SU-DHL-6 (cell line): Measurements from ENCODE around the gene FARS2.

ENCODE experiments used
- H2AFZ ChIP-seq: fragments of 200-600 bp; sonication (generic); 2 replicates; pipeline ENCODE4 v1.6.1; 2014; ENCODE audit warnings: low read depth, mild to moderate bottlenecking, moderate library complexity, mixed read lengths, antibody characterized with exemption, low read length; ENCODE audit not compliant: severe bottlenecking
- H3F3A ChIP-seq: fragments of 200-600 bp; shearing (Covaris generic); 2 replicates; pipeline ENCODE4 v1.6.0; 2016; ENCODE audit warnings: antibody characterized with exemption, mild to moderate bottlenecking; ENCODE audit not compliant: insufficient read depth
- H3K27ac ChIP-seq: fragments of 200-600 bp; sonication (generic); 2 replicates; pipeline ENCODE4 v1.5.1; 2016; ENCODE audit warnings: low read depth, mild to moderate bottlenecking, low read length, moderate library complexity, mixed read lengths
- H3K27me3 ChIP-seq: fragments of 200-600 bp; sonication (generic), shearing (Covaris generic); 2 replicates; pipeline ENCODE4 v1.6.0; 2014; ENCODE audit warnings: mild to moderate bottlenecking, low read length
- H3K36me3 ChIP-seq: fragments of 200-600 bp; sonication (generic); 2 replicates; pipeline ENCODE4 v1.6.1; 2014; ENCODE audit warnings: mild to moderate bottlenecking, low read length, mixed read lengths
- H3K4me2 ChIP-seq: fragments of 300-600, 200-600 bp; shearing (Covaris generic), sonication (generic); 2 replicates; pipeline ENCODE4 v1.6.0; 2014; ENCODE audit warnings: low read length, low read depth, mild to moderate bottlenecking; ENCODE audit not compliant: poor library complexity, severe bottlenecking
- H3K4me3 ChIP-seq: fragments of 200-600 bp; sonication (generic); 2 replicates; pipeline ENCODE4 v1.5.1; 2014; ENCODE audit warnings: antibody characterized with exemption, low read length, mild to moderate bottlenecking, mixed read lengths; ENCODE audit not compliant: insufficient read depth, poor library complexity, severe bottlenecking
- H3K79me2 ChIP-seq: fragments of 200-600 bp; sonication (generic); 2 replicates; pipeline ENCODE4 v1.6.1; 2014; ENCODE audit warnings: mild to moderate bottlenecking, low read length, moderate library complexity; ENCODE audit not compliant: insufficient read depth
- H3K9ac ChIP-seq: fragments of 200-600 bp; sonication (generic); 2 replicates; pipeline ENCODE4 v1.7.0; 2014; ENCODE audit warnings: mild to moderate bottlenecking, low read length
- H3K9me2 ChIP-seq: fragments of 200-600 bp; sonication (generic); replicated peaks from 2 replicates; pipeline ENCODE4 v1.6.1; 2014; ENCODE audit warnings: low read length; ENCODE audit not compliant: insufficient read depth
- H3K9me3 ChIP-seq: fragments of 200-600 bp; sonication (generic); 2 replicates; pipeline ENCODE4 v1.6.1; 2014; ENCODE audit warnings: low read length, mixed read lengths; ENCODE audit not compliant: insufficient read depth
- H4K20me1 ChIP-seq: fragments of 200-600 bp; sonication (generic); 2 replicates; pipeline ENCODE4 v1.6.1; 2014; ENCODE audit warnings: low read depth, mild to moderate bottlenecking, antibody characterized with exemption, low read length, moderate library complexity, mixed read lengths
- CTCF ChIP-seq: fragments of 200-600 bp; sonication (generic); IDR thresholded peaks from one replicate; pipeline ENCODE4 v1.5.1; 2017; ENCODE audit warnings: antibody characterized with exemption, mild to moderate bottlenecking, low read length, moderate library complexity; ENCODE audit not compliant: insufficient read depth, poor library complexity, severe bottlenecking
- EZH2phosphoT487 ChIP-seq: fragments of 200-600 bp; sonication (generic), shearing (Covaris generic); conservative IDR thresholded peaks from 2 replicates; pipeline ENCODE4 v1.6.1; 2018; ENCODE audit warnings: mild to moderate bottlenecking, antibody characterized with exemption, low read length, moderate library complexity, mixed read lengths

Gene FARS2

GRCh38 chr6:5506149-5506548 is 244.8 kb downstream of the FARS2 start:
- no peaks in the 10 kb centered on the region for H3K9me3 ChIP-seq
- H3K27me3 ChIP-seq, result no peaks in the 10 kb centered on the region
- 0 out of 2 replicates have a peak overlapping the region, but pooled peaks have one; percentile 50 for H3K27ac ChIP-seq
- H3K79me2 ChIP-seq, result no peaks in the 10 kb centered on the region
- H3K4me2 ChIP-seq, result no peak overlapping the region
- no peak overlapping the region for H3K4me3 ChIP-seq
- no peaks in the 10 kb centered on the region for H3K9me2 ChIP-seq
- H3K36me3 ChIP-seq, result no peaks in the 10 kb centered on the region
- H3K9ac ChIP-seq, result no peak overlapping the region
- H2AFZ ChIP-seq, result no peak overlapping the region
- TF ChIP-seq EZH2phosphoT487, result no peak
- no peak for TF ChIP-seq CTCF
- 0 out of 2 replicates have a peak, but pooled peaks cover 3% of the 10 kb centered on the region for H3F3A ChIP-seq
- no peaks in the 10 kb centered on the region for H4K20me1 ChIP-seq

DNA sequence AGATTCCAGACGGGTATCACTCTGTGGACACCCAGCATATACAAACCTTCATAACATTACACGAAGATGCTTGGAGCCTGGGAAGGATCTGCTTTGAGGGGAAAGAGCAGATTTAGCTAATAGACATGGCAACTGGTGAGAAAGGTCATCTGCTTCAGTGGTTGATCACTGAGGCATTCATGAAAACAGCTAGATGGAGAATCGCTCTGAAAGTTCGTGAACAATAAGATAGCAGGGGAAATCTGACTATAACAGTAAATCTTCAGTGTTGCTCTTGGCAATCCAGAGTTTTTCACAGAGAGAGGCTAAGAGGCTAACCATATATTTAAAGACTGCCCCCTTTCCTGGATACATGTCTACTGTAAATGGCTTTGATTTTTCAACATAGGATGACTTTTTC is 245.3 kb downstream of the FARS2 start:
- H3K27me3 ChIP-seq, result no peaks in the 10 kb centered on the region
- peak overlapping the region; percentile 50 for H3K27ac ChIP-seq
- 0 out of 2 replicates have a peak, but pooled peaks cover 3% of the 10 kb centered on the region for H3F3A ChIP-seq
- H3K9me2 ChIP-seq, result no peaks in the 10 kb centered on the region
- peak overlapping the region; percentile 29 for H3K4me2 ChIP-seq
- no peaks in the 10 kb centered on the region for H3K9me3 ChIP-seq
- H3K9ac ChIP-seq, result peak overlapping the region; percentile 1; the same call in 1 of the 2 replicates
- H3K36me3 ChIP-seq, result no peaks in the 10 kb centered on the region
- TF ChIP-seq CTCF, result no peak
- no peak for TF ChIP-seq EZH2phosphoT487
- H3K4me3 ChIP-seq, result no peak overlapping the region
- H2AFZ ChIP-seq, result no peak overlapping the region
- H3K79me2 ChIP-seq, result no peaks in the 10 kb centered on the region
- no peaks in the 10 kb centered on the region for H4K20me1 ChIP-seq

GRCh38 chr6:5507131-5507681 is 245.9 kb downstream of the FARS2 start:
- Histone ChIP-seq H4K20me1 (no peaks in the 10 kb centered on the region), H3K9me2 (no peaks in the 10 kb centered on the region), H3F3A (0 out of 2 replicates have a peak, but pooled peaks cover 3% of the 10 kb centered on the region), H3K9ac (peak overlapping the region; percentile 1; the same call in 1 of the 2 replicates), H3K4me2 (peak overlapping the region; percentile 29), H3K27ac (peak overlapping the region; percentile 50), H3K36me3 (no peaks in the 10 kb centered on the region), H3K4me3 (no peak overlapping the region), H3K79me2 (no peaks in the 10 kb centered on the region), H3K27me3 (no peaks in the 10 kb centered on the region), H3K9me3 (no peaks in the 10 kb centered on the region), H2AFZ (no peak overlapping the region)
- TF ChIP-seq EZH2phosphoT487 (no peak), CTCF (no peak)
